SJSA1 (cell line): Measurements from ENCODE around the gene TMEM74B. TPM values are rescaled to one million over a fixed set of nuclear protein-coding genes. Genes with fewer than 3 reads are reported as not detected.

Source experiments
- DNase-seq, 2 experiments: peaks; one replicate each; pipeline ENCODE4 v3.0.0-alpha.2; 2015 to 2020; ENCODE audit warnings: low spot score in 2 of 2, low read depth in 1 of 2
- H3K27ac ChIP-seq: fragments of 250-450 bp; sonication (Bioruptor Pico); 2 replicates; pipeline ENCODE4 v1.5.1; 2020; ENCODE audit warnings: mild to moderate bottlenecking, moderate library complexity
- H3K27me3 ChIP-seq: fragments of 250-450 bp; sonication (Bioruptor Pico); replicated peaks from 2 replicates; pipeline ENCODE4 v1.5.1; 2020; ENCODE audit warnings: mild to moderate bottlenecking, moderate library complexity
- H3K36me3 ChIP-seq: fragments of 250-450 bp; sonication (Bioruptor Pico); 2 replicates; pipeline ENCODE4 v1.5.1; 2020; ENCODE audit warnings: mild to moderate bottlenecking
- H3K4me1 ChIP-seq: fragments of 250-450 bp; sonication (Bioruptor Pico); replicated peaks from 2 replicates; pipeline ENCODE4 v1.6.1; 2021; ENCODE audit warnings: mild to moderate bottlenecking
- H3K4me3 ChIP-seq: fragments of 250-450 bp; sonication (Bioruptor Pico); 2 replicates; pipeline ENCODE4 v1.5.1; 2020; ENCODE audit warnings: mild to moderate bottlenecking
- H3K9me3 ChIP-seq: fragments of 250-450 bp; sonication (Bioruptor Pico); replicated peaks from 2 replicates; pipeline ENCODE4 v1.5.1; 2020; ENCODE audit warnings: mild to moderate bottlenecking
- total RNA-seq: library from RNA; depleted of rRNA; stranded (reverse); fragments of >200 nt; shearing (Covaris generic); gene quantifications from 2 replicates; pipeline ENCODE4 v1.2.3, GENCODE V29; 2014

The TMEM74B gene
- total RNA-seq, 1 experiment from 2014 or later, result not detected

- no peak overlapping the region for H3K27ac ChIP-seq
- H3K4me3 ChIP-seq, result no peak overlapping the region
- peaks cover 3% of the 10 kb centered on the region; the same call in 1 of the 2 replicates for H3K4me1 ChIP-seq
- no peaks in the 10 kb centered on the region for H3K36me3 ChIP-seq
- DNase-seq, result no peak
- H3K27me3 ChIP-seq, result peaks cover 41% of the 10 kb centered on the region
- H3K9me3 ChIP-seq, result no peaks in the 10 kb centered on the region
Measured at GRCh38 chr20:1182106-1182505, 2.7 kb downstream of the TMEM74B start.

GRCh38 chr20:1180949-1181348 is 3.8 kb downstream of the TMEM74B start:
- Histone ChIP-seq H3K36me3 (no peaks in the 10 kb centered on the region), H3K27ac (no peak overlapping the region), H3K27me3 (peaks cover 29% of the 10 kb centered on the region), H3K4me1 (peaks cover 3% of the 10 kb centered on the region; the same call in 1 of the 2 replicates), H3K4me3 (no peak overlapping the region), H3K9me3 (no peaks in the 10 kb centered on the region)
- DNase-seq, result no peak

GRCh38 chr20:1178623-1179022 is 6.2 kb downstream of the TMEM74B start:
- no peaks in the 10 kb centered on the region for H3K4me1 ChIP-seq
- DNase-seq, result no peak
- no peak overlapping the region for H3K4me3 ChIP-seq
- no peaks in the 10 kb centered on the region for H3K36me3 ChIP-seq
- no peak overlapping the region for H3K27ac ChIP-seq
- H3K27me3 ChIP-seq, result peaks cover 12% of the 10 kb centered on the region
- no peaks in the 10 kb centered on the region for H3K9me3 ChIP-seq

- peaks cover 7% of the 10 kb centered on the region for H3K27me3 ChIP-seq
Measured at GRCh38 chr20:1178103-1178502, 6.7 kb downstream of the TMEM74B start.

GRCh38 chr20:1177680-1178079 is 7.1 kb downstream of the TMEM74B start:
- H3K27me3 ChIP-seq, result peaks cover 2% of the 10 kb centered on the region; the same call in 1 of the 2 replicates
- DNase-seq, result no peak
- no peaks in the 10 kb centered on the region for H3K9me3 ChIP-seq
- no peak overlapping the region for H3K4me3 ChIP-seq
- H3K27ac ChIP-seq, result no peak overlapping the region
- H3K4me1 ChIP-seq, result no peaks in the 10 kb centered on the region
- no peaks in the 10 kb centered on the region for H3K36me3 ChIP-seq

More at GRCh38 chr20:1178103-1178502, 6.7 kb downstream of the TMEM74B start:
- Histone ChIP-seq H3K27ac (no peak overlapping the region), H3K36me3 (no peaks in the 10 kb centered on the region), H3K4me1 (no peaks in the 10 kb centered on the region), H3K9me3 (no peaks in the 10 kb centered on the region), H3K4me3 (no peak overlapping the region)
- DNase-seq, result no peak

- Histone ChIP-seq H3K27ac (no peak overlapping the region), H3K4me1 (no peaks in the 10 kb centered on the region), H3K27me3 (no peaks in the 10 kb centered on the region), H3K4me3 (no peak overlapping the region), H3K9me3 (no peaks in the 10 kb centered on the region), H3K36me3 (peaks cover 7% of the 10 kb centered on the region)
- no peak for DNase-seq
Measured at GRCh38 chr20:1174787-1175186, 10.0 kb downstream of the TMEM74B start.

GRCh38 chr20:1173698-1174097 is 11.1 kb downstream of the TMEM74B start:
- Histone ChIP-seq H3K27ac (no peak overlapping the region), H3K36me3 (peaks cover 14% of the 10 kb centered on the region), H3K4me3 (no peak overlapping the region), H3K9me3 (no peaks in the 10 kb centered on the region), H3K27me3 (no peaks in the 10 kb centered on the region), H3K4me1 (no peaks in the 10 kb centered on the region)
- no peak for DNase-seq

- DNase-seq, result no peak
- H3K4me1 ChIP-seq, result no peaks in the 10 kb centered on the region
- H3K36me3 ChIP-seq, result peaks cover 31% of the 10 kb centered on the region
Measured at GRCh38 chr20:1171461-1172093, 13.2 kb downstream of the TMEM74B start.

GRCh38 chr20:1169224-1169623 is 15.6 kb downstream of the TMEM74B start:
- no peak overlapping the region for H3K4me3 ChIP-seq
- H3K9me3 ChIP-seq, result no peaks in the 10 kb centered on the region
- peaks cover 55% of the 10 kb centered on the region for H3K36me3 ChIP-seq
- no peak overlapping the region for H3K27ac ChIP-seq
- no peak for DNase-seq
- H3K27me3 ChIP-seq, result no peaks in the 10 kb centered on the region
- no peaks in the 10 kb centered on the region for H3K4me1 ChIP-seq

More at GRCh38 chr20:1171461-1172093, 13.2 kb downstream of the TMEM74B start:
- no peaks in the 10 kb centered on the region for H3K27me3 ChIP-seq
- H3K27ac ChIP-seq, result no peak overlapping the region
- no peak overlapping the region for H3K4me3 ChIP-seq
- no peaks in the 10 kb centered on the region for H3K9me3 ChIP-seq

GRCh38 chr20:1166948-1167720 is 17.6 kb downstream of the TMEM74B start:
- no peak for DNase-seq

GRCh38 chr20:1165941-1166340 is 18.8 kb downstream of the TMEM74B start:
- DNase-seq, result no peak
- Histone ChIP-seq H3K27me3 (no peaks in the 10 kb centered on the region), H3K27ac (no peak overlapping the region), H3K4me3 (no peak overlapping the region), H3K4me1 (no peaks in the 10 kb centered on the region), H3K36me3 (peaks cover 72% of the 10 kb centered on the region), H3K9me3 (no peaks in the 10 kb centered on the region)

More at GRCh38 chr20:1166948-1167720, 17.6 kb downstream of the TMEM74B start:
- no peak overlapping the region for H3K27ac ChIP-seq
- H3K36me3 ChIP-seq, result peaks cover 68% of the 10 kb centered on the region
- no peaks in the 10 kb centered on the region for H3K4me1 ChIP-seq
- no peaks in the 10 kb centered on the region for H3K27me3 ChIP-seq
- no peak overlapping the region for H3K4me3 ChIP-seq
- H3K9me3 ChIP-seq, result no peaks in the 10 kb centered on the region

- H3K27ac ChIP-seq, result no peak overlapping the region
- H3K4me3 ChIP-seq, result no peak overlapping the region
- no peaks in the 10 kb centered on the region for H3K9me3 ChIP-seq
- H3K27me3 ChIP-seq, result no peaks in the 10 kb centered on the region
- H3K4me1 ChIP-seq, result no peaks in the 10 kb centered on the region
- H3K36me3 ChIP-seq, result peaks cover 75% of the 10 kb centered on the region
- no peak for DNase-seq
Measured at GRCh38 chr20:1165521-1165920, 19.3 kb downstream of the TMEM74B start.

GRCh38 chr20:1164871-1165270 is 19.9 kb downstream of the TMEM74B start:
- H3K9me3 ChIP-seq, result no peaks in the 10 kb centered on the region
- no peak overlapping the region for H3K4me3 ChIP-seq
- no peaks in the 10 kb centered on the region for H3K27me3 ChIP-seq
- peaks cover 79% of the 10 kb centered on the region for H3K36me3 ChIP-seq
- no peak for DNase-seq
- H3K4me1 ChIP-seq, result no peaks in the 10 kb centered on the region
- no peak overlapping the region for H3K27ac ChIP-seq

- H3K4me1 ChIP-seq, result no peaks in the 10 kb centered on the region
- no peaks in the 10 kb centered on the region for H3K9me3 ChIP-seq
- H3K36me3 ChIP-seq, result peaks cover 77% of the 10 kb centered on the region
- H3K27ac ChIP-seq, result no peak overlapping the region
- DNase-seq, result no peak
- H3K27me3 ChIP-seq, result no peaks in the 10 kb centered on the region
- no peak overlapping the region for H3K4me3 ChIP-seq
Measured at GRCh38 chr20:1163653-1164052, 21.1 kb downstream of the TMEM74B start.
